ENCODE data around the gene MLX.
"Not testable (repeated sequence)": the region's sequence is repeated elsewhere in the genome, so short reads cannot be mapped to it uniquely, and the experiment has no call there.

MLX gene

DNA sequence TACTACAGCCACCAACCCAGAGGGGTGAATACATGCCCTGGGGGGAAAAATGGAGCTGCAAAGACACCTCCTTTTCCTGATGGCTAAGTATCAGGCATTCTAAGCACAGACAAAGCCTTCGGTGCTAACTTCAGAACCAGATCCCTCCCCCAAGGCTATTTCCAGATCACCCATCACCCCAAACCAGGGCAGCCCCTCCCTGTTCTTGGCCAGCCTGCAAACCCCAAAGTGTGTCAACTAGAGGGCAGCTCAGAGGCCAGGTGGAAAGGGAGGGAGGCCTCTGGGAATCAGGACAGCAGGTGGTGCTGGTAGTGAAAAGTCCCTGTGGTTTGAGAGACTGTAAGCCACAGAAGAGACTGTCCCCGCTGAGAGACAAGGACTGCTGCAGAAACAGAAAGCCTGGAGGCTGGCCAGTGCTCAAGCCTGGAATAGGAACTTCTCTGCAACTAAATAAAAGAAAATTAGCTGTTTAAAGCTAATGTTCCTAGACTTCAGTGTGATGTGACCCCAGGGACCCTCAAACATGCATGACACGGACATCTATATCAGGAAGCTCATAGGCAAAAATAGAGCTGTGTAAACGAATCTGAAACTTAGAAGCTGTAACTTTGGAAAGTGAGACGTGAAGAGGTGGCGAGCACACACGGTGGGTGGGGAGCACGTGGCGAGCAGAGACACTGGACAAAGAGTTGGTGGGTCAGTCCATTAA is 51.7 kb downstream of the MLX start:
- no peaks in the 10 kb centered on the region for H3K9me3 ChIP-seq (ENCODE audit: insufficient read depth, low read depth, low read length)
- H3K4me1 ChIP-seq (ENCODE audit: insufficient read depth, low read length), result peaks cover 12% of the 10 kb centered on the region; the same call in 1 of the 2 replicates
- peaks cover 24% of the 10 kb centered on the region for H3K36me3 ChIP-seq (ENCODE audit: insufficient read depth, low read depth, low read length)
- no peaks in the 10 kb centered on the region for H3K27me3 ChIP-seq (ENCODE audit: insufficient read depth, low read length)
- H3K9ac ChIP-seq (ENCODE audit: low read depth, low read length), result no peak overlapping the region
- H3K27ac ChIP-seq (ENCODE audit: low read length), result no peak overlapping the region
- no peak overlapping the region for H3K4me3 ChIP-seq (ENCODE audit: low read length)

DNA sequence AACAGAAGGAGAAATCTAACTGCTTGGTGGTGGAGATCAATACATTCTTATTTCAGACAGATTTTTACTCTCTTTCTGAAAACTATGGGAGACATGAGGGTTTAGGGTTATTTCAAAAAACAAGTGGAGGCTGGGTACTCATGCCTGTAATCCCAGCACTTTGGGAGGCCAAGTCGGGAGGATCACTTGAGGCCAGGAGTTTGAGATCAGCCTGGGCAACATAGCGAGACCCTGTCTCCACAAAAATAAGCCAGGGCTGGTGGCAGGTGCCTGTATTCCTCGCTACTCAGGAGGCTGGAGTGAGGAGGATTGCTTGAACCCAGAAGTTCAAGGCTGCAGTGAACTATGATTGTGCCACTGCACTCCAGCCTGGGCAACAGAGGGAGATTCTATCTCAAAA is 55.1 kb downstream of the MLX start:
- H3K4me3 ChIP-seq (ENCODE audit: low read length); H3K27me3 ChIP-seq (ENCODE audit: insufficient read depth, low read length); H3K9ac ChIP-seq (ENCODE audit: low read depth, low read length); H3K9me3 ChIP-seq (ENCODE audit: insufficient read depth, low read depth, low read length); H3K36me3 ChIP-seq (ENCODE audit: insufficient read depth, low read depth, low read length); H3K27ac ChIP-seq (ENCODE audit: low read length): not testable (repeated sequence)
- peaks cover 12% of the 10 kb centered on the region; the same call in 1 of the 2 replicates for H3K4me1 ChIP-seq (ENCODE audit: insufficient read depth, low read length)
